SK-N-SH (cell line): ENCODE data around the gene SKA2. TPM values are rescaled to one million over a fixed set of nuclear protein-coding genes. Genes with fewer than 3 reads are reported as not detected.
A peak's percentile ranks its signal among the peaks of the same experiment; 100 is the strongest.

Experiments used
- CTCF ChIA-PET: fragments of 300-600, 350-600 bp; formaldehyde crosslinking; extraction: SDS; loops from one replicate; lab custom pipeline; 2021; lab: Yijun Ruan, JAX
- POLR2A ChIA-PET: fragments of 350-600 bp; sonication (Branson Sonifier 250); formaldehyde crosslinking; extraction: SDS; loops from one replicate; lab custom pipeline; 2020; ENCODE audit warnings: antibody characterized with exemption, inconsistent platforms; lab: Yijun Ruan, JAX
- DNase-seq: peaks from one replicate; pipeline ENCODE4 v3.0.0; 2012
- H2AFZ ChIP-seq: fragments of 200-600 bp; sonication (generic); 2 replicates; pipeline ENCODE4 v1.8.1; 2016; ENCODE audit warnings: antibody characterized with exemption, mild to moderate bottlenecking, low read depth
- H3F3A ChIP-seq: fragments of 200-600 bp; sonication (generic); replicated peaks from 2 replicates; pipeline ENCODE3; 2016; ENCODE audit warnings: antibody characterized with exemption, mild to moderate bottlenecking; ENCODE audit not compliant: insufficient read depth
- H3K27ac ChIP-seq, 2 experiments: fragments of 200-500 bp in 1 of 2; fragments of 200-600 bp in 1 of 2; sonication (Bioruptor generic) in 1 of 2; sonication (generic), shearing (Covaris generic) in 1 of 2; 2 replicates each; pipeline versions ENCODE4 v1.5.1 to v1.6.1; 2014 to 2016; ENCODE audit warnings: low read depth in 2 of 2, inconsistent platforms in 1 of 2, low read length in 1 of 2, mild to moderate bottlenecking in 1 of 2, mixed read lengths in 1 of 2
- H3K27me3 ChIP-seq: fragments of 200-600 bp; sonication (generic), shearing (Covaris generic); 2 replicates; pipeline ENCODE4 v1.6.1; 2016; ENCODE audit warnings: mixed run types; ENCODE audit not compliant: insufficient read depth
- H3K36me3 ChIP-seq, 2 experiments: fragments of 200-500 bp in 1 of 2; fragments of 200-600 bp in 1 of 2; sonication (Bioruptor generic) in 1 of 2; sonication (generic) in 1 of 2; replicated peaks in 1 of 2; 2 replicates each; pipeline versions ENCODE3 to v1.5.1; 2014 to 2016; ENCODE audit warnings: low read length in 1 of 2, mild to moderate bottlenecking in 1 of 2; ENCODE audit not compliant: insufficient read depth in 2 of 2, control insufficient read depth in 1 of 2
- H3K4me1 ChIP-seq, 2 experiments: fragments of 200-500 bp in 1 of 2; fragments of 200-600 bp in 1 of 2; sonication (Bioruptor generic) in 1 of 2; sonication (generic), shearing (Covaris generic) in 1 of 2; 2 replicates each; pipeline versions ENCODE4 v1.5.1 to v1.6.1; 2014 to 2016; ENCODE audit warnings: low read depth in 1 of 2, low read length in 1 of 2, mixed run types in 1 of 2; ENCODE audit not compliant: insufficient read depth in 2 of 2, control insufficient read depth in 1 of 2
- H3K4me2 ChIP-seq: fragments of 200-600 bp; sonication (generic), shearing (Covaris generic); 2 replicates; pipeline ENCODE4 v1.6.1; 2017; ENCODE audit warnings: mixed run types
- H3K4me3 ChIP-seq, 2 experiments: fragments of 200-500 bp in 1 of 2; fragments of 200-600 bp in 1 of 2; sonication (Bioruptor generic) in 1 of 2; sonication (generic), shearing (Covaris generic) in 1 of 2; 2 replicates each; pipeline versions ENCODE4 v1.5.1 to v1.8.1; 2014 to 2016; ENCODE audit warnings: low read depth in 2 of 2, inconsistent platforms in 1 of 2, low read length in 1 of 2, mild to moderate bottlenecking in 1 of 2, mixed read lengths in 1 of 2, moderate library complexity in 1 of 2
- H3K79me2 ChIP-seq: fragments of 200-600 bp; sonication (generic); 2 replicates; pipeline ENCODE4 v1.8.1; 2017; ENCODE audit warnings: mild to moderate bottlenecking; ENCODE audit not compliant: insufficient read depth
- H3K9ac ChIP-seq: fragments of 200-600 bp; sonication (generic); 2 replicates; pipeline ENCODE4 v1.6.1; 2017; ENCODE audit warnings: mixed run types
- H3K9me2 ChIP-seq: fragments of 200-600 bp; sonication (generic); 2 replicates; pipeline ENCODE4 v1.6.1; 2017; ENCODE audit warnings: mixed run types
- H3K9me3 ChIP-seq: fragments of 200-600 bp; sonication (generic); 2 replicates; pipeline ENCODE4 v1.6.1; 2017; ENCODE audit warnings: mixed run types, mild to moderate bottlenecking, moderate library complexity
- H4K20me1 ChIP-seq: fragments of 200-600 bp; sonication (generic); 2 replicates; pipeline ENCODE4 v1.6.1; 2017; ENCODE audit warnings: mild to moderate bottlenecking, mixed run types; ENCODE audit not compliant: insufficient read depth
- EP300 ChIP-seq, 2 experiments: IDR thresholded peaks; 2 replicates each; pipeline versions ENCODE4 v1.4.0 to v1.6.1; 2012; ENCODE audit warnings: borderline replicate concordance in 1 of 2, low read depth in 1 of 2, low read length in 1 of 2
- FOXJ3 ChIP-seq: sonication (generic); formaldehyde crosslinking; IDR thresholded peaks from 2 replicates; pipeline ENCODE4 v1.5.1; 2020; ENCODE audit warnings: mild to moderate bottlenecking, missing genetic modification reagents
- FOXM1 ChIP-seq: IDR thresholded peaks from 2 replicates; pipeline ENCODE4 v1.4.0; 2012; ENCODE audit warnings: low read depth, mild to moderate bottlenecking
- GATA2 ChIP-seq: sonication (generic); formaldehyde crosslinking; IDR thresholded peaks from 2 replicates; pipeline ENCODE4 v1.5.0; 2020; ENCODE audit warnings: mild to moderate bottlenecking, missing genetic modification reagents
- IRF3 ChIP-seq: fragments of 150-350 bp; IDR thresholded peaks from 2 replicates; pipeline ENCODE4 v1.6.1; 2016; ENCODE audit warnings: mild to moderate bottlenecking, low read depth, low read length
- MEF2A ChIP-seq: IDR thresholded peaks from 2 replicates; pipeline ENCODE4 v1.4.0; 2012; ENCODE audit warnings: low read depth, borderline replicate concordance
- MXI1 ChIP-seq: IDR thresholded peaks from 2 replicates; pipeline ENCODE4 v1.6.1; 2012; ENCODE audit warnings: mild to moderate bottlenecking, low read depth, low read length, improper control_type of control experiment
- POLR2AphosphoS5 ChIP-seq: IDR thresholded peaks from 2 replicates; pipeline ENCODE4 v1.6.1; 2012; ENCODE audit warnings: low read depth, low read length
- RAD21 ChIP-seq: IDR thresholded peaks from 2 replicates; pipeline ENCODE4 v1.6.1; 2012; ENCODE audit warnings: mild to moderate bottlenecking, low read length
- RCOR1 ChIP-seq: fragments of 150-350 bp; IDR thresholded peaks from 2 replicates; pipeline ENCODE4 v1.6.1; 2017; ENCODE audit warnings: antibody characterized with exemption, low read length
- RFX5 ChIP-seq: IDR thresholded peaks from 2 replicates; pipeline ENCODE4 v1.6.1; 2012; ENCODE audit warnings: mild to moderate bottlenecking, improper control_type of control experiment, low read length
- RXRA ChIP-seq: IDR thresholded peaks from 2 replicates; pipeline ENCODE4 v1.4.0; 2012; ENCODE audit warnings: low read depth, mild to moderate bottlenecking, borderline replicate concordance
- SIN3A ChIP-seq: IDR thresholded peaks from 2 replicates; pipeline ENCODE4 v1.6.1; 2012; ENCODE audit warnings: low read depth, mild to moderate bottlenecking, low read length, moderate library complexity, borderline replicate concordance
- SMC3 ChIP-seq: IDR thresholded peaks from 2 replicates; pipeline ENCODE4 v1.6.1; 2012; ENCODE audit warnings: low read depth, low read length, improper control_type of control experiment
- TAF1 ChIP-seq: IDR thresholded peaks from 2 replicates; pipeline ENCODE4 v1.6.1; 2012; ENCODE audit warnings: low read depth, mild to moderate bottlenecking, low read length, moderate library complexity, borderline replicate concordance
- TCF12 ChIP-seq: IDR thresholded peaks from 2 replicates; pipeline ENCODE4 v1.4.0; 2012
- TEAD4 ChIP-seq: IDR thresholded peaks from 2 replicates; pipeline ENCODE4 v1.4.0; 2012; ENCODE audit warnings: mild to moderate bottlenecking, borderline replicate concordance; ENCODE audit not compliant: insufficient read depth
- USF1 ChIP-seq: IDR thresholded peaks from 2 replicates; pipeline ENCODE4 v1.4.0; 2012; ENCODE audit warnings: low read depth, borderline replicate concordance
- USF2 ChIP-seq: fragments of 150-350 bp; IDR thresholded peaks from 2 replicates; pipeline ENCODE4 v1.6.1; 2017; ENCODE audit warnings: antibody characterized with exemption, low read length, low read depth, borderline replicate concordance
- YY1 ChIP-seq: IDR thresholded peaks from 2 replicates; pipeline ENCODE4 v1.4.0; 2012; ENCODE audit warnings: low read depth, mild to moderate bottlenecking
- WGBS: methylation state at CpG from one replicate; pipeline ENCODE4 v1.1.6; 2017; ENCODE audit warnings: low lambda C conversion rate; 5-methylcytosine and 5-hydroxymethylcytosine counted together
- polyA plus RNA-seq, 3 experiments: library from polyadenylated mRNA; depleted of rRNA; stranded (reverse); fragments of >200 nt; gene quantifications; 2 replicates each; pipeline ENCODE4 v1.2.3, GENCODE V29; 2012

The SKA2 gene
- polyA plus RNA-seq, 1 of the 3 experiments (the other 2 are of a cell fraction), result 12.8 TPM

- Histone ChIP-seq H2AFZ (peak overlapping the region; percentile 76), H3K4me3 (peak overlapping the region; percentile 9 to 81; a peak in 3 of 4 replicates), H3F3A (peaks cover 46% of the 10 kb centered on the region), H3K79me2 (peaks cover 86% of the 10 kb centered on the region), H3K9me3 (no peaks in the 10 kb centered on the region), H4K20me1 (no peaks in the 10 kb centered on the region), H3K27me3 (no peaks in the 10 kb centered on the region), H3K27ac (peak overlapping the region; percentile 11 to 85), H3K4me2 (peak overlapping the region; percentile 89), H3K4me1 (peaks cover 12 to 19% of the 10 kb centered on the region in 2 experiments; a peak in 3 of 4 replicates), H3K9ac (peak overlapping the region; percentile 87), H3K9me2 (no peaks in the 10 kb centered on the region), H3K36me3 (peaks cover 0 to 1% of the 10 kb centered on the region in 2 experiments)
- CTCF ChIA-PET, result interaction anchor here (1.0 to 1.9 kb wide), 5 partner anchors 9 to 59 kb away, joined by 3 to 9 read pairs (median 4); no protein-coding TSS in a partner anchor
- TF ChIP-seq RXRA, result no peak
- TF ChIP-seq YY1, result no peak
- DNase-seq, result no peak
- POLR2A ChIA-PET, result no interaction called here
- 85% methylated on average over 1 of the region's 1 CpG for WGBS
Measured at GRCh38 chr17:59151591-59151990, 3.4 kb downstream of the SKA2 start.

GRCh38 chr17:59151006-59151405, 4.0 kb downstream of the SKA2 start:
- Histone ChIP-seq H2AFZ (no peak overlapping the region), H3K36me3 (peaks cover 0 to 3% of the 10 kb centered on the region in 2 experiments), H3F3A (peaks cover 44% of the 10 kb centered on the region), H3K9ac (peak overlapping the region; percentile 87; the same call in 1 of the 2 replicates), H3K4me2 (peak overlapping the region; percentile 89), H4K20me1 (no peaks in the 10 kb centered on the region), H3K4me3 (no peak overlapping the region), H3K4me1 (peaks cover 11 to 19% of the 10 kb centered on the region in 2 experiments; a peak in 2 of 4 replicates), H3K9me3 (no peaks in the 10 kb centered on the region), H3K27me3 (no peaks in the 10 kb centered on the region), H3K9me2 (no peaks in the 10 kb centered on the region), H3K27ac (peak overlapping the region in 1 of 2 experiments; percentile 85; a peak in 2 of 4 replicates), H3K79me2 (peaks cover 86% of the 10 kb centered on the region)
- 83% methylated on average over 5 of the region's 5 CpGs for WGBS
- POLR2A ChIA-PET, result no interaction called here
- no peak for DNase-seq
- TF ChIP-seq FOXJ3 (CRISPR knock-in tag) (no peak), SMC3 (no peak), TAF1 (no peak), RAD21 (no peak), RFX5 (no peak), USF1 (no peak), RCOR1 (no peak), MXI1 (no peak), MEF2A (no peak), IRF3 (no peak), GATA2 (CRISPR knock-in tag) (no peak), EP300 (IDR thresholded peaks at IDR 0.05; ENCODE audit: borderline replicate concordance in 1 of 2, low read depth in 1 of 2, low read length in 1 of 2) (no peak), TEAD4 (no peak), SIN3A (no peak), POLR2AphosphoS5 (no peak), USF2 (no peak), FOXM1 (no peak), TCF12 (no peak), RXRA (no peak)
- CTCF ChIA-PET, result interaction anchor here (1.0 to 1.9 kb wide), 4 partner anchors 9 to 17 kb away, joined by 3 to 9 read pairs (median 4); no protein-coding TSS in a partner anchor
